A673 (cell line): Measurements from ENCODE around the gene SCGB1C1. TPM values are rescaled to one million over a fixed set of nuclear protein-coding genes. Genes with fewer than 3 reads are reported as not detected.

ENCODE experiments used
- BruUV-seq: library from RNA; stranded (reverse); fragments of 400-500 nt; replicated peaks from 2 replicates; lab custom pipeline; 2021; lab: Mats Ljungman, UMichigan
- CTCF ChIA-PET: fragments of 300-600 bp; sonication (Branson Sonifier 250); formaldehyde crosslinking; loops from one replicate; lab custom pipeline; 2022; ENCODE audit warnings: antibody characterized with exemption; lab: Charles Lee
- POLR2A ChIA-PET: fragments of 300-600 bp; sonication (Branson Sonifier 250); formaldehyde crosslinking; loops from one replicate; lab custom pipeline; 2022; ENCODE audit warnings: antibody characterized with exemption; ENCODE audit not compliant: low non-redundant PET; lab: Charles Lee
- DNase-seq: peaks from one replicate; pipeline ENCODE4 v3.0.0-alpha.2; 2015; ENCODE audit warnings: low spot score
- H3K27ac ChIP-seq: fragments of 200-600 bp; sonication (generic); 2 replicates; pipeline ENCODE4 v1.5.1; 2016; ENCODE audit warnings: mixed run types, low read depth, mild to moderate bottlenecking, mixed read lengths, antibody characterized with exemption, low read length; ENCODE audit not compliant: poor library complexity, severe bottlenecking
- H3K27me3 ChIP-seq: fragments of 200-600 bp; sonication (generic); replicated peaks from 2 replicates; pipeline ENCODE4 v1.6.1; 2017; ENCODE audit warnings: mixed run types, low read depth, mild to moderate bottlenecking, mixed read lengths, antibody characterized with exemption, low read length; ENCODE audit not compliant: insufficient read depth, poor library complexity
- H3K36me3 ChIP-seq: fragments of 200-600 bp; sonication (generic); 2 replicates; pipeline ENCODE4 v1.6.1; 2016; ENCODE audit warnings: mixed run types, mild to moderate bottlenecking, mixed read lengths, antibody characterized with exemption, low read length; ENCODE audit not compliant: insufficient read depth, poor library complexity, severe bottlenecking
- H3K4me1 ChIP-seq: fragments of 200-600 bp; sonication (generic); 2 replicates; pipeline ENCODE4 v1.6.1; 2017; ENCODE audit warnings: mixed run types, mild to moderate bottlenecking, mixed read lengths, antibody characterized with exemption, low read length; ENCODE audit not compliant: insufficient read depth, poor library complexity, severe bottlenecking
- H3K4me3 ChIP-seq: fragments of 200-600 bp; sonication (generic); 2 replicates; pipeline ENCODE4 v1.5.1; 2016; ENCODE audit warnings: low read depth, mixed run types, mild to moderate bottlenecking, mixed read lengths, low read length; ENCODE audit not compliant: poor library complexity, severe bottlenecking
- H3K9me3 ChIP-seq: fragments of 200-600 bp; sonication (generic); 2 replicates; pipeline ENCODE4 v1.6.1; 2016; ENCODE audit warnings: mixed run types, low read depth, mild to moderate bottlenecking, mixed read lengths, antibody characterized with exemption, low read length; ENCODE audit not compliant: poor library complexity, severe bottlenecking
- EZH2 ChIP-seq: fragments of 200-600 bp; sonication (generic); IDR thresholded peaks from 2 replicates; pipeline ENCODE4 v1.6.1; 2017; ENCODE audit warnings: borderline replicate concordance, low read depth, mild to moderate bottlenecking, mixed read lengths, antibody characterized with exemption, low read length; ENCODE audit not compliant: poor library complexity, severe bottlenecking
- intact Hi-C: fragments of 100-400 bp; cut with micrococcal nuclease; formaldehyde crosslinking; loops from one replicate; pipeline ENCODE4 v1.10.0; 2022; ENCODE audit not compliant: unreplicated experiment
- total RNA-seq: library from RNA; stranded (reverse); gene quantifications from 2 replicates; pipeline ENCODE4 v1.2.3, GENCODE V29; 2021
- TF ChIP-seq, protein P1 (sequence below): fragments of 300-800, 200-600 bp; sonication (generic); conservative IDR thresholded peaks from 2 replicates; pipeline ENCODE4 v1.5.1; 2017; ENCODE audit warnings: low read depth, mild to moderate bottlenecking, antibody characterized with exemption, low read length, moderate library complexity, mixed read lengths

SCGB1C1 gene
- total RNA-seq, 1 experiment from 2014 or later, result not detected

DNA sequence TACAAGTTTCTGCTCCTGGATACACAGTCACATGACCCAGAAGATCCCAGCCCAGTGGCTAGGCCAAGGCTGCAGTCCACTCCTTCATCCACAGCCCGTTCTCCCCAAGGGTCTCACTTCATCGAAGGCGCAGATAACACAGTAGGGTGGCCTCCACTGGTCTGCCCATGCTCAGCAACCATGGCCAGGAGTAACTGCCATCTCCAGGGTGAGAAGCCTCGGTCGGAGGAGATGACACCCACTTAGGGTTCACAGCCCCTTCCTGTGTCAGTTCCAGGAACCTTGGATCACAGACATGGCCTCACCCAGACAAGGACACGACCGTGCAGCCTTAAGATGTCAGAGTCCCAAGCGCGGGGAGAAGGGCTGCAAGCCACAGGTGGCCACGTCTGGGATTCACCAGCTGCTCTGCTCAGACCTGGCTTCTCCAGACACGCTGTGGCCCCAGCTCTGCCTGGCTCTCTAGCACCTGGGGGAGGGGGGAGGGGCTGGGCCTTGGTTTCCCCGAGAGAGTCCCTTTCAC, 11.8 kb downstream of the SCGB1C1 start:
- no peak for DNase-seq
- Histone ChIP-seq H3K27me3 (no peaks in the 10 kb centered on the region), H3K9me3 (no peaks in the 10 kb centered on the region), H3K4me1 (peaks cover 7% of the 10 kb centered on the region), H3K4me3 (no peak overlapping the region), H3K27ac (no peak overlapping the region), H3K36me3 (peaks cover 6% of the 10 kb centered on the region)
- intact Hi-C loops, result loop anchor here (5.0 to 10.0 kb wide), 2 partner anchors 153 to 240 kb away; partner anchors contain the start of gene ANO9
- ChIA-PET CTCF (no interaction called here), POLR2A (no interaction called here)
- TF ChIP-seq, protein P1, sequence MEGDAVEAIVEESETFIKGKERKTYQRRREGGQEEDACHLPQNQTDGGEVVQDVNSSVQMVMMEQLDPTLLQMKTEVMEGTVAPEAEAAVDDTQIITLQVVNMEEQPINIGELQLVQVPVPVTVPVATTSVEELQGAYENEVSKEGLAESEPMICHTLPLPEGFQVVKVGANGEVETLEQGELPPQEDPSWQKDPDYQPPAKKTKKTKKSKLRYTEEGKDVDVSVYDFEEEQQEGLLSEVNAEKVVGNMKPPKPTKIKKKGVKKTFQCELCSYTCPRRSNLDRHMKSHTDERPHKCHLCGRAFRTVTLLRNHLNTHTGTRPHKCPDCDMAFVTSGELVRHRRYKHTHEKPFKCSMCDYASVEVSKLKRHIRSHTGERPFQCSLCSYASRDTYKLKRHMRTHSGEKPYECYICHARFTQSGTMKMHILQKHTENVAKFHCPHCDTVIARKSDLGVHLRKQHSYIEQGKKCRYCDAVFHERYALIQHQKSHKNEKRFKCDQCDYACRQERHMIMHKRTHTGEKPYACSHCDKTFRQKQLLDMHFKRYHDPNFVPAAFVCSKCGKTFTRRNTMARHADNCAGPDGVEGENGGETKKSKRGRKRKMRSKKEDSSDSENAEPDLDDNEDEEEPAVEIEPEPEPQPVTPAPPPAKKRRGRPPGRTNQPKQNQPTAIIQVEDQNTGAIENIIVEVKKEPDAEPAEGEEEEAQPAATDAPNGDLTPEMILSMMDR, result no peak
- no peak for TF ChIP-seq EZH2
- no TSS peak for BruUV-seq

DNA sequence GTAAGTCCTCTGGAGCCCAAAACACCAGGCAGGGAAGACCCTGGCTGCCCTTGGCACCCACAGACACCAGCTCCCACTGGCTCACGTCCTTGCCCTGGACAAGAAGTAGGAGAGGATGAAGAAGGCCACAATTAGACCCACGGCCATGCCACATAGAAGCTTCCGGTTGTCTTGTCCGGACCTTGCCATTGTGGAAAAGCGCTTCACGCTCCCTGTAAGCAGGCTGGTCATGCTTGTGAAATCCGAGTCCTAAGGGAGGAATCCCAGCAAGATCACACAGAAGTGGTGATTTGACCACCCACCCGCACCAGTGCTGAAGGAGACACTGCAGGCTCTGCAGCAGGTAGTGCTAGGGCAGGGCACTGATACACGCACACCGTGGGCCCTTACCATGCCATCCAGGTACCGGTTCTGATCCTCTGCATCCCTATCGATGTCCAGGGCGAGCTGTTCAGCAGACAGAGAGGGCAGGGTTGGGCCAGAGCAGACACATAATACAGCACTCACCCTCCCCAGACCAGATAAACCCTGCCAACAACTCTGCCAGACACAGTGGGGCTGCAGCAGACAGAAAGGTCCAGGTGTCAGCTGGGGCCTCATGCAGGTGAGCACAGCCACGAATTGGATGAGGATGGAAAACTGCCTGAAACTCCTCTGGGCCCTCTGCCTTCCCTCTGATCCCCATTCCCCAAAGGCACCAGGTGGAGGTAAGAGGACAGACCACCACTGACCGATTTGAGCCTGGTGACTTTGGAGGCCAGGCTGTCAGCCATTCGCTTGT, 12.5 kb downstream of the SCGB1C1 start:
- TF ChIP-seq EZH2, result no peak
- TF ChIP-seq, protein P1, result no peak
- no peak overlapping the region for H3K4me3 ChIP-seq
- peaks cover 13% of the 10 kb centered on the region for H3K4me1 ChIP-seq
- peaks cover 13% of the 10 kb centered on the region for H3K36me3 ChIP-seq
- H3K27me3 ChIP-seq, result no peaks in the 10 kb centered on the region
- H3K9me3 ChIP-seq, result no peaks in the 10 kb centered on the region
- ChIA-PET POLR2A (no interaction called here), CTCF (no interaction called here)
- no peak for DNase-seq
- intact Hi-C loops, result loop anchor here (5.0 to 10.0 kb wide), 2 partner anchors 152 to 239 kb away; partner anchors contain the start of gene ANO9
- H3K27ac ChIP-seq, result no peak overlapping the region
- no TSS peak for BruUV-seq

DNA sequence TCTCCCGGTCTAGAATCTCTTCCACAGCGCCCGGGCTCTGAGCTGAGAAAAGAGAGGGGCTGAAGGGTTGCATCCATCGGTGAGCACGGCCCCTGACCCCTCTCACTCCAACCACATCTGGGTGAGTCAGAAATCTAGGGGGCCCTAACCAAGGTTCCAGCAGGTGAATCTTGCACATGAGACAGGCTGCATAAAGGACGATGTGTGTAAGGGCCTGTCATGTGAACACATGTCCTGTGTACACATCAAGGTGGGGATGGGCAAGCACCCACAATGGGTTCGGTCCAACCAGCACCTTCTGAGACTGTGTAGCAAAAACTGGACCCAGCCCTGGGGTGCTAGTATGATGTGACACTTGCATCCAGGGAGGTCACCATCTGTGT, 13.1 kb downstream of the SCGB1C1 start:
- peaks cover 19% of the 10 kb centered on the region for H3K36me3 ChIP-seq
- CTCF ChIA-PET, result no interaction called here
- H3K9me3 ChIP-seq, result no peaks in the 10 kb centered on the region
- DNase-seq, result no peak
- BruUV-seq, result no TSS peak
- intact Hi-C loops, result loop anchor here (5.0 to 10.0 kb wide), 2 partner anchors 151 to 239 kb away; partner anchors contain the start of gene ANO9
- POLR2A ChIA-PET, result no interaction called here
- no peaks in the 10 kb centered on the region for H3K27me3 ChIP-seq
- H3K27ac ChIP-seq, result no peak overlapping the region
- H3K4me1 ChIP-seq, result peaks cover 13% of the 10 kb centered on the region
- peak overlapping the region; percentile 69 for H3K4me3 ChIP-seq
- TF ChIP-seq, protein P1, result no peak
- TF ChIP-seq EZH2, result no peak
